Activated naive CD8-positive, alpha-beta T cell treated with anti-CD3 and anti-CD28 coated beads, Interleukin-2, amount 10 ng/mL, durations not matched to agents 7 days and 5 days (primary cell): ENCODE results near the gene MAML2. TPM values are rescaled to one million over a fixed set of nuclear protein-coding genes. Genes with fewer than 3 reads are reported as not detected.

ENCODE experiments used
- ATAC-seq: fragments of 150-1000 bp; cut with Tn5 transposase; one replicate; pipeline ENCODE4 v1.10.0; 2021; ENCODE audit warnings: low read depth, moderate library complexity
- POLR2A ChIA-PET: fragments of 350-600 bp; sonication (Branson Sonifier 250); formaldehyde crosslinking; loops from one replicate; lab custom pipeline; 2021; ENCODE audit warnings: antibody characterized with exemption; lab: Charles Lee
- DNase-seq: peaks from one replicate; pipeline ENCODE4 v3.0.0; 2021
- H3K27ac Mint-ChIP-seq: one replicate; pipeline ENCODE4 v1.8.0; 2022; ENCODE audit warnings: mild to moderate bottlenecking, mixed read lengths
- H3K27me3 Mint-ChIP-seq: one replicate; pipeline ENCODE4 v1.8.0; 2022; ENCODE audit warnings: mild to moderate bottlenecking, moderate library complexity, mixed read lengths
- H3K36me3 Mint-ChIP-seq: one replicate; pipeline ENCODE4 v1.8.0; 2021; ENCODE audit warnings: mild to moderate bottlenecking, mixed read lengths
- H3K4me1 Mint-ChIP-seq: one replicate; pipeline ENCODE4 v1.8.0; 2021; ENCODE audit warnings: mixed read lengths
- H3K4me3 Mint-ChIP-seq: one replicate; pipeline ENCODE4 v1.8.0; 2022; ENCODE audit warnings: mild to moderate bottlenecking, moderate library complexity, mixed read lengths
- H3K9me3 Mint-ChIP-seq: one replicate; pipeline ENCODE4 v1.8.0; 2021; ENCODE audit warnings: mixed read lengths
- total RNA-seq, 2 experiments: library from RNA; stranded (reverse); gene quantifications; one replicate each; pipeline ENCODE4 v1.2.3, GENCODE V29; 2021

Gene MAML2
- total RNA-seq, 2 experiments from 2014 or later = 18.6 to 20.5 TPM

GRCh38 chr11:96307776-96308140 is 35.2 kb downstream of the MAML2 start:
- ATAC-seq = no peak
- Mint-ChIP-seq H3K4me3 (peak overlapping the region; percentile 72), H3K27ac (peak overlapping the region; percentile 61), H3K9me3 (no peaks in the 10 kb centered on the region), H3K36me3 (peaks cover 14% of the 10 kb centered on the region), H3K4me1 (peaks cover 38% of the 10 kb centered on the region), H3K27me3 (no peaks in the 10 kb centered on the region)
- POLR2A ChIA-PET = interaction anchor here (1.1 to 1.9 kb wide), 4 partner anchors 32 to 82 kb away, joined by 3 to 5 read pairs (median 3); partner anchors contain the start of genes CCDC82, JRKL and MAML2
- no peak for DNase-seq

- POLR2A ChIA-PET = interaction anchor here (0.6 to 1.9 kb wide), 6 partner anchors 13 to 82 kb away, joined by 3 to 5 read pairs (median 3); partner anchors contain the start of genes CCDC82, JRKL and MAML2
- peak; percentile 74 for ATAC-seq
Measured at GRCh38 chr11:96306933-96307775, 35.8 kb downstream of the MAML2 start.

GRCh38 chr11:96306600-96306932 is 36.4 kb downstream of the MAML2 start:
- POLR2A ChIA-PET = interaction anchor here (0.6 to 1.5 kb wide), 4 partner anchors 13 to 83 kb away, joined by 3 read pairs; partner anchors contain the start of genes CCDC82, JRKL and MAML2
- no peak for DNase-seq
- Mint-ChIP-seq H3K27me3 (no peaks in the 10 kb centered on the region), H3K4me1 (peaks cover 31% of the 10 kb centered on the region), H3K27ac (no peak overlapping the region), H3K9me3 (no peaks in the 10 kb centered on the region), H3K4me3 (peak overlapping the region; percentile 72), H3K36me3 (peaks cover 9% of the 10 kb centered on the region)
- no peak for ATAC-seq

More at GRCh38 chr11:96306933-96307775, 35.8 kb downstream of the MAML2 start:
- H3K27me3 Mint-ChIP-seq = no peaks in the 10 kb centered on the region
- H3K36me3 Mint-ChIP-seq = peaks cover 13% of the 10 kb centered on the region
- DNase-seq = no peak
- H3K27ac Mint-ChIP-seq = peak overlapping the region; percentile 64
- no peaks in the 10 kb centered on the region for H3K9me3 Mint-ChIP-seq
- peak overlapping the region; percentile 72 for H3K4me3 Mint-ChIP-seq
- peaks cover 35% of the 10 kb centered on the region for H3K4me1 Mint-ChIP-seq

DNA sequence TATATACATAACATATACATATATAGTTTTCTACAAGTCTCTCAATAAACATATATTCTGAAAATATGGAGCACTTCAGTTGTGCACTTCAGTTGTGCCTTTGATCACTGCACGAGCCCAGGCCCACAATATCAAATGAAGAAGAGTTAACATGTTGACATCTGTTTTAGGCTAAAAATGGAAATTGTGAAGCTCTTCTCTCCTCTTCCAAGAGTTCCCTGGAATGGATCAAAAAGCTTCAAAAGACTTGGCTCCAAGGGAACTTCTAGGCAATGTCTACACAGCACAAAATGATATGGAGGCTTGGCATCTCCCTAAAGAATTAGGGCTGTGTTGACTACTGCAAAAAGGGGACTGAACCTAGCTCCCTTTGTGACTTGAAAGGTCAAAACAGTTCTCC is 36.9 kb downstream of the MAML2 start:
- no peaks in the 10 kb centered on the region for H3K27me3 Mint-ChIP-seq
- no peak for DNase-seq
- no peak overlapping the region for H3K27ac Mint-ChIP-seq
- no peaks in the 10 kb centered on the region for H3K9me3 Mint-ChIP-seq
- no peak overlapping the region for H3K4me3 Mint-ChIP-seq
- H3K4me1 Mint-ChIP-seq = peaks cover 31% of the 10 kb centered on the region
- peaks cover 6% of the 10 kb centered on the region for H3K36me3 Mint-ChIP-seq
- POLR2A ChIA-PET = no interaction called here
- ATAC-seq = no peak

- no peak for ATAC-seq
- no peak for DNase-seq
- POLR2A ChIA-PET = no interaction called here
- no peaks in the 10 kb centered on the region for H3K9me3 Mint-ChIP-seq
- H3K27ac Mint-ChIP-seq = no peak overlapping the region
- peaks cover 17% of the 10 kb centered on the region for H3K36me3 Mint-ChIP-seq
- H3K4me3 Mint-ChIP-seq = no peak overlapping the region
- no peaks in the 10 kb centered on the region for H3K27me3 Mint-ChIP-seq
- peaks cover 35% of the 10 kb centered on the region for H3K4me1 Mint-ChIP-seq
Measured at GRCh38 chr11:96303980-96304379, 39.0 kb downstream of the MAML2 start.

DNA sequence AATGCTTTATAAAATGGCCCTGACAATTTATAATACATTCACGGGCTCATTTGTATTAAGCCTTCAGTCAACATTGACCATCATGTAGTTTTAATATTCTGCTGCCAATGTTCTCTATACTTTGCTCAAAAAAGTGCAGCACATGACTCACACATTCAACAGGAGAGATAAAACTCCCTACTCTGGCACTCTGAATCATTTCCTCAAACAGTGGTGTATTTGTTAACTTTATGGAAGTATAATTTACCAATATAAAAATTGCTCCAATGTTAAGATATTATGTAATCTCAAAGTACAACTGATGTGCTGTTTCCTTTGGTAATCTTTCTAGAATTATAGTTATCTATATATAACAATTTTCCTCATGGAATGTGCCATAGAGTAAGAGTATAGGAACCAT is 39.9 kb downstream of the MAML2 start:
- H3K9me3 Mint-ChIP-seq = no peaks in the 10 kb centered on the region
- H3K4me3 Mint-ChIP-seq = no peak overlapping the region
- H3K4me1 Mint-ChIP-seq = peaks cover 37% of the 10 kb centered on the region
- ATAC-seq = no peak
- peaks cover 17% of the 10 kb centered on the region for H3K36me3 Mint-ChIP-seq
- H3K27ac Mint-ChIP-seq = no peak overlapping the region
- no peaks in the 10 kb centered on the region for H3K27me3 Mint-ChIP-seq
- POLR2A ChIA-PET = no interaction called here
- no peak for DNase-seq

- Mint-ChIP-seq H3K27ac (no peak overlapping the region), H3K36me3 (peaks cover 19% of the 10 kb centered on the region), H3K4me3 (no peak overlapping the region), H3K4me1 (peaks cover 27% of the 10 kb centered on the region), H3K27me3 (no peaks in the 10 kb centered on the region), H3K9me3 (no peaks in the 10 kb centered on the region)
- POLR2A ChIA-PET = no interaction called here
- ATAC-seq (no peak), DNase-seq (no peak)
Measured at GRCh38 chr11:96301818-96302217, 41.2 kb downstream of the MAML2 start.

GRCh38 chr11:96299155-96299888 is 43.7 kb downstream of the MAML2 start:
- Mint-ChIP-seq H3K9me3 (no peaks in the 10 kb centered on the region), H3K4me1 (peaks cover 35% of the 10 kb centered on the region), H3K36me3 (peaks cover 20% of the 10 kb centered on the region), H3K27ac (no peak overlapping the region), H3K4me3 (no peak overlapping the region), H3K27me3 (no peaks in the 10 kb centered on the region)
- ATAC-seq = no peak
- POLR2A ChIA-PET = interaction anchor here (0.8 to 1.5 kb wide), 2 partner anchors 12 to 15 kb away, joined by 3 to 4 read pairs; no protein-coding TSS in a partner anchor
- no peak for DNase-seq

GRCh38 chr11:96295369-96295768 is 47.6 kb downstream of the MAML2 start:
- no peak overlapping the region for H3K4me3 Mint-ChIP-seq
- ATAC-seq (no peak), DNase-seq (no peak)
- H3K27ac Mint-ChIP-seq = no peak overlapping the region
- POLR2A ChIA-PET = interaction anchor here (1.2 kb wide), 1 partner anchor 17 kb away, joined by 3 read pairs; no protein-coding TSS in a partner anchor
- H3K27me3 Mint-ChIP-seq = no peaks in the 10 kb centered on the region
- H3K4me1 Mint-ChIP-seq = peaks cover 50% of the 10 kb centered on the region
- no peaks in the 10 kb centered on the region for H3K9me3 Mint-ChIP-seq
- H3K36me3 Mint-ChIP-seq = peaks cover 20% of the 10 kb centered on the region

DNA sequence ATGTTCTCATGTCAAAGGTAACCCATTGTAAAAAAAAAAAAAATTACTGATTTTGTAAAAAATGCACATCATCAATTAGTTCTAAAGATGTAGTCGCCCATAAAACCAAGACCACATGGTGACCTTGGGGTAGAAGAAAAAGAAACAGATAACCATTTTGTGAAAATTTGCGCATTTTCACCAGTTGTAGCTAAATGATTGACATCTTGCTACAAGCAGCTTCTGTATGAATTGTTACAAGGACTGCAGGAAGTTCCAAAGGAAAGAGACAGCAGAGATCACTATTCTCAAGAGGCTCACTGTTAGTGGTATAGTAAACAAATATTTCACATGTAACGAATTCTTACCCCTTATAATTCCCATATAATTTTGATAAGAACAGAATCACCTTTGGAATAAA is 48.7 kb downstream of the MAML2 start:
- H3K36me3 Mint-ChIP-seq = peaks cover 12% of the 10 kb centered on the region
- H3K4me1 Mint-ChIP-seq = peaks cover 50% of the 10 kb centered on the region
- H3K27ac Mint-ChIP-seq = peak overlapping the region; percentile 61
- H3K9me3 Mint-ChIP-seq = no peaks in the 10 kb centered on the region
- H3K4me3 Mint-ChIP-seq = peak overlapping the region; percentile 45
- no peak for ATAC-seq
- no peaks in the 10 kb centered on the region for H3K27me3 Mint-ChIP-seq
- DNase-seq = no peak
- POLR2A ChIA-PET = interaction anchor here (0.7 to 0.8 kb wide), 2 partner anchors 13 to 49 kb away, joined by 3 read pairs; partner anchors contain the start of gene MAML2

DNA sequence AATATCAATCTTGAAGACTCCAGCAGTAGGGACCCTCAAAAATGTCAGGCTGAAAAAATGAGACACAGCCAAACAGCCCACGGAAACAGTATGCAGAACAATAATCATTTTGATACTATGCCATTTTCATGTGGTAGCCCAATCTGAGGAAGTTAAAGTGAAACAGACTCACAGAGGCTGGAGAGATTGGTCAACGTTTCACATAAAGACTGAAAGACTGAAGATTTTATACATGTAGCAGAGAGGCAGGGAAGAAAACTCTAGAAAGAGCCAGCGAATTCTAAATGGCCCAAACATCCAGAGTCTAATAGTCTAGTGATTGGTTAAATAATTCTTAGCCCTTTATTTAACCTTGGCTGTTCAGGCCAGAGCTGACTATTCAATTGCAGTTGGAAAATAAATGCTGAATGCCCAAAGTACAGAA is 49.4 kb downstream of the MAML2 start:
- Mint-ChIP-seq H3K9me3 (no peaks in the 10 kb centered on the region), H3K27ac (peak overlapping the region; percentile 46), H3K4me1 (peaks cover 53% of the 10 kb centered on the region), H3K4me3 (peak overlapping the region; percentile 45), H3K27me3 (no peaks in the 10 kb centered on the region), H3K36me3 (peaks cover 10% of the 10 kb centered on the region)
- DNase-seq = no peak
- ATAC-seq = peak; percentile 84
- POLR2A ChIA-PET = interaction anchor here (0.7 to 0.8 kb wide), 2 partner anchors 13 to 50 kb away, joined by 3 read pairs; partner anchors contain the start of gene MAML2

DNA sequence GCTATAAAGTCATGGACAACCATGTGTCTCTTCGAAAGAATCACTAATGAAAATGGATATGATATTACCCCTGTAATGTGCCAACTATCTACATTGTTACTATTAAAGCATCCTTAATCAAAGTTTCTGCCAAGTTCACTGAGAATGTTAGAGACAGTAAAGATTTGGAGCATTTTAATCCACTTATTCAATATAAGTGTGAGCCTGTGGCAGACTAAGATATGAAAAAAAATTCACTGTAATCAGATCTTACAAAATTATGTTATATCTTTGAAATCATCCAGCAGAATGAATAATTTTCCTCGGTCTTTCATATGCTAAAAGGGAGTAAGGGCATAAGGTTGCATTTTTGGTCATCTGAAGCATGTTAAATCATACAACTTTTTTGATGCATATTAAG is 49.9 kb downstream of the MAML2 start:
- DNase-seq (no peak), ATAC-seq (no peak)
- no peaks in the 10 kb centered on the region for H3K9me3 Mint-ChIP-seq
- peaks cover 10% of the 10 kb centered on the region for H3K36me3 Mint-ChIP-seq
- POLR2A ChIA-PET = no interaction called here
- H3K27ac Mint-ChIP-seq = peak overlapping the region; percentile 46
- H3K27me3 Mint-ChIP-seq = no peaks in the 10 kb centered on the region
- peak overlapping the region; percentile 45 for H3K4me3 Mint-ChIP-seq
- peaks cover 52% of the 10 kb centered on the region for H3K4me1 Mint-ChIP-seq

DNA sequence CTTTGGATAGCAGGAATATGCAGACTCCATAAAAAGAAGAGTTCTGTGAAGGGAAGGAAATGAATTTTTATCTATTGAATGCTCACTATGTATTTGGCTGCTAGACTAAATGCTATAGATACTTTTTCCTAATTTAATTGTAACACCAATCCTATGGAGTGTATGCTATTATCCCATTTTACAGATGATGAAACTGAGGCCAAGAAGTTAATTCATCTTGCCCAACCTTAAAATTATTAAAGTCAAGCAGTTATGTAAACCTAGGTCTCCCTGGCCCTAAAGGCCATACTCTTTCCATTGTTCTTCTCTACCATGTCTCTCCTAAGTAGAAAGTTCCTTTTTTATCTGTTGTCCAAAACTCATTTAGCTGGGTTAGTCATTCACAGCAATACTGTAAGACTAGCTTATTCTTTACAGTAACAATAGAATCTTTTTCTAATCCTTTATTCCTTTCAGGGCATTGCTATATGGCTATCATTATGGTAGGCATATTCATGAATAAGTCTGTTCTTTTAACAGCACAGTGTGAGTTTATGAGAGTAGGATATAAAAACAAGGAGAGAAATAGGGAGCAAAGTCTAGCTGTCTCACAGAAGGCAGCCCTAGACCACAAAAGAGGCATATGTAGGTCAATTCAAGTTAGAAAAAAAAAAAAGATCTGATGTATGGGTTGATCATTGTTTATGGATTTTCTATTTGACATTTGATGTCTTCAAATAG is 50.5 kb downstream of the MAML2 start:
- no peak overlapping the region for H3K4me3 Mint-ChIP-seq
- POLR2A ChIA-PET = interaction anchor here (0.7 kb wide), 1 partner anchor 847 kb away, joined by 3 read pairs; no protein-coding TSS in a partner anchor
- H3K27ac Mint-ChIP-seq = no peak overlapping the region
- no peak for ATAC-seq
- H3K36me3 Mint-ChIP-seq = peaks cover 12% of the 10 kb centered on the region
- H3K27me3 Mint-ChIP-seq = no peaks in the 10 kb centered on the region
- H3K4me1 Mint-ChIP-seq = peaks cover 56% of the 10 kb centered on the region
- DNase-seq = no peak
- H3K9me3 Mint-ChIP-seq = no peaks in the 10 kb centered on the region
